HG02763 (cell line): ENCODE data around the gene COMMD6.
"Not testable (repeated sequence)": the region's sequence is repeated elsewhere in the genome, so short reads cannot be mapped to it uniquely, and the experiment has no call there.

Experiments used
- ATAC-seq: cut with Tn5 transposase; IDR thresholded peaks from one replicate; pipeline ENCODE4 v1.9.1; 2021; ENCODE audit warnings: mild to moderate bottlenecking, moderate library complexity; ENCODE audit not compliant: unreplicated experiment

COMMD6 gene

GRCh38 chr13:75537401-75538365, at the start of gene COMMD6:
COMMD6 (minus strand) TSS chr13:75537841; CDS start chr13:75537805, 36 bp downstream.
- peak; percentile 97 for ATAC-seq

- no peak for ATAC-seq
Observed at GRCh38 chr13:75585153-75585552, 47.5 kb upstream of the COMMD6 start.

- ATAC-seq = no peak
Observed at GRCh38 chr13:75583091-75583490, 45.5 kb upstream of the COMMD6 start.

GRCh38 chr13:75581874-75582640, 44.4 kb upstream of the COMMD6 start:
- ATAC-seq = no peak

GRCh38 chr13:75579529-75579928, 41.9 kb upstream of the COMMD6 start:
- no peak for ATAC-seq

GRCh38 chr13:75569576-75569975, 31.9 kb upstream of the COMMD6 start:
- ATAC-seq = no peak

- ATAC-seq = no peak
Observed at GRCh38 chr13:75566658-75567057, 29.0 kb upstream of the COMMD6 start.

GRCh38 chr13:75558145-75558840, 20.7 kb upstream of the COMMD6 start:
- ATAC-seq = no peak

GRCh38 chr13:75556961-75557360, 19.3 kb upstream of the COMMD6 start:
- no peak for ATAC-seq

- no peak for ATAC-seq
Observed at GRCh38 chr13:75555836-75556235, 18.2 kb upstream of the COMMD6 start.

- ATAC-seq = no peak
Observed at GRCh38 chr13:75554981-75555380, 17.3 kb upstream of the COMMD6 start.

- no peak for ATAC-seq
Observed at GRCh38 chr13:75554464-75554863, 16.8 kb upstream of the COMMD6 start.

- peak; percentile 4 for ATAC-seq
Observed at GRCh38 chr13:75550159-75550567, 12.5 kb upstream of the COMMD6 start.

- ATAC-seq = peak; percentile 97
Observed at GRCh38 chr13:75549262-75550158, 11.9 kb upstream of the COMMD6 start, which contains the start of gene UCHL3. UCHL3 (plus strand) TSS chr13:75549791; CDS start chr13:75549821, 30 bp downstream.

- ATAC-seq = no peak
Observed at GRCh38 chr13:75547917-75548316, 10.3 kb upstream of the COMMD6 start.

GRCh38 chr13:75545386-75545785, 7.7 kb upstream of the COMMD6 start:
- ATAC-seq = not testable (repeated sequence)

- ATAC-seq = no peak
Observed at GRCh38 chr13:75544681-75545330, 7.2 kb upstream of the COMMD6 start.

- no peak for ATAC-seq
Observed at GRCh38 chr13:75541961-75542360, 4.3 kb upstream of the COMMD6 start.

GRCh38 chr13:75541287-75541686, 3.6 kb upstream of the COMMD6 start:
- no peak for ATAC-seq
